22Rv1 (cell line): ENCODE data around the gene GAPDHS.

ENCODE experiments used
- CTCF ChIP-seq: fragments of 450-650 bp; IDR thresholded peaks from 2 replicates; pipeline ENCODE4 v1.5.1; 2017; ENCODE audit warnings: mild to moderate bottlenecking
- ZFX ChIP-seq: fragments of 450-650 bp; IDR thresholded peaks from 2 replicates; pipeline ENCODE4 v1.6.1; 2017; ENCODE audit warnings: antibody characterized with exemption, borderline replicate concordance

DNA sequence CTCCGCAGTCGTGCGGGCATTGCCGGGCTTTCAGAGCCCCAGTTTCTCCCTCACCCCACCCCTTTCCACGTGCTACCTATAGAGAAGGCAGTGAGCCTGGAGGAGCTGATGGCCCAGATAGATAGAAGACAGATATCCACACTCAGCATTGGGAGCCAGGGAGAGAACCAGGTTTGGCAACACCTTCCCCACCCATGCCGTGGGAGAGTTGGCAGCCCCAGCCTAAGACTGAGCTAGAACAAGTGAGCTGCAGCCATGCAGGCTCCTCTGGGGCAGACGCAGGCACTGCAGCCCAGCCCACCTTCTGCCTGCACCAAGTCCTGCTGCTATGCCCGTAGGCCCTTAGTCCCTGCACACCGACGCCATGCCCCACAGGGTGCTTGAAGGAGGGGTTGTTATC lies 32.6 kb upstream of the GAPDHS start:
- TF ChIP-seq CTCF (no peak), ZFX (no peak)
